ENCODE results near the gene DDX42.
A peak's percentile ranks its signal among the peaks of the same experiment; 100 is the strongest.
"Not testable (repeated sequence)": the region's sequence is repeated elsewhere in the genome, so short reads cannot be mapped to it uniquely, and the experiment has no call there.

Gene DDX42

DNA sequence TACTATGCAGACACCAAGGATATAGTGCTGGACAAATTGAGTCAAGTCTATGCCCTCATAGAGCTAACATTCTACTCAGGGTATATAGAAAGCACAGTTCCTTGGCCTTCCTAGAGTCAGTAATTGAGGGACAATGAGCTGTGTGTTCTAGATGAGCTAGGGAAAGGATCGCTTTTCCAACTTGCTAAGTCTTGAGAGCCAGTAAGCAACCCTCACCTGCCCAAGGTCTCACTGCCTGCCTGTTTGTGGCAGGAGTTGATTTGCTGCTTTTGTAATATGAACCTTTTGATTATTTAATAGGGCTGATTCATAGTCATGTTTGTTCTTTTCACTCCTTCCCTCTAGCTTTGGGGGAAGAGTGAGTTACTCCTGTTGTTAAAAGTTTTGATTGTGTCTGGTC lies 6.5 kb downstream of the DDX42 start:
- no peak for DNase-seq

GRCh38 chr17:63780928-63781327 lies 7.0 kb downstream of the DDX42 start:
- no peak for DNase-seq

GRCh38 chr17:63783522-63783921 lies 9.6 kb downstream of the DDX42 start:
- no peak for DNase-seq

- DNase-seq = no peak
Measured at GRCh38 chr17:63785556-63785955, 11.6 kb downstream of the DDX42 start.

- no peak for DNase-seq
Measured at GRCh38 chr17:63786117-63786516, 12.1 kb downstream of the DDX42 start.

DNA sequence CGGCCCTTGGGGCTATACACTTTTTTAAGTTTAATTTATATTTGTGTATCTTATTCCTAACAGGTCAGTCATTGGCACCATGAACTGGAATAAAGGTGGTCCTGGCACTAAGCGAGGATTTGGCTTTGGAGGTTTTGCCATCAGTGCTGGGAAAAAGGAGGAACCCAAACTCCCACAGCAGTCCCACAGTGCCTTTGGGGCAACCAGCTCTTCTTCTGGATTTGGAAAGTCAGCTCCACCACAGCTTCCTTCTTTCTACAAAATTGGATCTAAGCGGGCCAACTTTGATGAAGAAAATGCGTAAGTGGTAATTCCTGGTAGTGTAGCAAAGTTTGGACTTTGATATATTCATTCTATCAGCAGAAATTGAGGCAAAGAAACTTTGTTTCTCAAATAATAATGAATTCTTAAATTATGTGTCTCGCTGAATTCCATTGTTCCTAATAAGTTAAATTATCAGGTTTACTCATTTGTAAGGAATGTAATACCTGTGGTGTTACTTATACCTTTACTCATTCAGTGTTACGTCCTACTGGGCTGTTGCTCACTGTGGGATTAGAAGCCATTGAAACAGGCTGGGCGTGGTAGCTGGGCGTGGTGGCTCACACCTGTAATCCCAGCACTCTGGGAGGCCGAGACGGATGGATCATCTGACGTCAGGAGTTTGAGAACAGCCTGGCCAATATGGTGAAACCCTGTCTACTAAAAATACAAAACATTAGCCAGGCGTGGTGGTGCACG lies 13.2 kb downstream of the DDX42 start:
- no peak for DNase-seq

DNA sequence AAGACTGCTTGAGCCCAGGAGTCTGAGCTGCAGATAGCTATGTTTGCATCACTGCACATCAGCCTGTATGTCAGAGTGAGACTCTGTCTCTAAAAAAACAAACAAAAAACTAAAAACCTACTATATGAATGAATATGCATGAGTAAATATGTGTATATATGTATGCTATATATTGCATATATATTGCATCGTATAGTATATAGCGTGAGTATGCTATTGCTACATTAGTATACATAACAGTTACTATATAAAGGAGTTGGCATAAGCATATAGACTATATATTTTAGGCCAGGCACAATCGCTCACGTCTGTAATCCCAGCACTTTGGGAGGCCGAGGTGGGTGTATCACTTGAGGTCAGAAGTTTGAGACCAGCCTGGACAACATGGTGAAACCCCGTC lies 16.1 kb downstream of the DDX42 start:
- DNase-seq = no peak

- DNase-seq = no peak
Measured at GRCh38 chr17:63792055-63792729, 18.2 kb downstream of the DDX42 start.

DNA sequence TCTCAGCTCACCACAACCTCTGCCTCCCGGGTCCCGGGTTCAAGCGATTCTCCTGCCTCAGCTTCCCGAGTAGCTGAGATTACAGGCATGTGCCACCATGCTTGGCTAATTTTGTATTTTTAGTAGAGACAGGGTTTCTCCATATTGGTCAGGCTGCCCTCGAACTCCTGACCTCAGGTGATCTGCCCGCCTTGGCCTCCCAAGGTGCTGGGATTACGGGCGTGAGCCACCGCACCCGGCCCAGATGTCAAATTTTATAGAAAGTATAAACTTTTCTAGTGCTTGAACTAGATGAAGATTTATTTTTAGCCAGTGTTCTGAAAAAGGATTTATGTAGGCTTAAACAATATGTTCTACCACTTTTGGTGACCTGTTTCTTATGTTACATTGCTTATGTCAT lies 22.4 kb downstream of the DDX42 start:
- not testable (repeated sequence) for DNase-seq

DNA sequence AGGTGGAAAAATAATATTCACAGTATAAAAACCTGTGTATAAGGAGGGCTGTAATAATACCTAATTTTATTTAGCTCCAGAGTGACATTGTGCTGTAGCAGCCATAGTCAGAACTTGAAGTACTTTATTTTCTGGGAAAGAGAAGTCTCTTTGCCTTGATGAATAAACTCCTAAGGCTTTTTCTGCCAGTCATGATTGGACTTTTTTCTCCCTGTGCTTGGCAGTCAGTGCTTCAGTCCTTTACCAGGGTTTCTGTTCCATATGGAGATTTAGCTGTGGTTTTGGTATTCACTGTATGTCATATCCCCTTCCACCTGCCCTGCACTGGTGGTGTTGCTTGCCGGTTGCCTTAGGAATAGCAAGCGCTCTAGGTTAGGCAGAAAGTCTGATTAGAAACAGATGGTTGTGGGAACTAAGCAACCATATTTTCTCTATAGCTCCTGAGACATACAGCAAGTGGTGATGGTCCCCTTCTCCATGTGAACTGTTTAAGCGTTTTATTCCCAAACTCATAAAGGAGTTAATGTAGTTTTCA lies 24.7 kb downstream of the DDX42 start:
- DNase-seq = no peak

GRCh38 chr17:63800783-63801182 lies 26.8 kb downstream of the DDX42 start:
- DNase-seq = no peak

GRCh38 chr17:63804328-63804727 lies 30.4 kb downstream of the DDX42 start:
- no peak for DNase-seq

GRCh38 chr17:63805591-63805990 lies 31.6 kb downstream of the DDX42 start:
- no peak for DNase-seq

DNA sequence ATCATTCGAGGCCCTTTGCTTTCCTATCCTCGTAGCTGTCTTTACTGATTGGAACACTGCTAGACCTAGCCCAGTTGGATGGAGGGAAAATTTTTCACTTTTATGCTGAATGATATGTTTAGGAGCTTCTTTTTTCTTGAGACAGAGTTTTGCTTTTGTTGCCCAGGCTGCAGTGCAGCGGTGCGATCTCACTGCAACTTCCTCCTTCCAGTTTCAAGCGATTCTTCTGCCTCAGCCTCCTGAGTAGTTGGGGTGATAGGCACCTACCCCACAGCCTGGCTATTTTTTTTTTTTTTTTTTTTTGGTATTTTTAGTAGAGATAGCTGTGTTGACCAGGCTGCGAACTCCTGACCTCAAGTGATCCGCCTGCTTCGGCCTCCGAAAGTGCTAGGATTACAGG lies 36.0 kb downstream of the DDX42 start:
- no peak for DNase-seq

DNA sequence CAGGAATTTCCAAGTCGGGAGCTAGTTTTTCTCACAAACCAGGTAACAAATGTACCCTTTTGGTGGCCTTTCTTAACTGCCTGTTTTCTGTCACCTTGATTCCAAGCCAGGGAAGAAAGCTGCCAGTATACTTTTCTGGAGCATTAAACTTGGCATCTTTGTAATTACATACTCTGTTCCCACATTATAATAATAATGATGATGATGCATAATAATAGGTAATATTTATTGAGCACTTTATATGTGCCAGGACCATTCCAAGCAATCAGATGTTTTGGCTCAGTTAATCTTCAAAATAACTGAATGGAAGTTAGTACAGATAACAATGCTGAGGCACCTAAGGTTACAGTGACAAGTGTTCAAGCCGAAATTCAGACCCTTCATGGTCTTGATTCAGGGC lies 42.2 kb downstream of the DDX42 start:
- DNase-seq = no peak

DNA sequence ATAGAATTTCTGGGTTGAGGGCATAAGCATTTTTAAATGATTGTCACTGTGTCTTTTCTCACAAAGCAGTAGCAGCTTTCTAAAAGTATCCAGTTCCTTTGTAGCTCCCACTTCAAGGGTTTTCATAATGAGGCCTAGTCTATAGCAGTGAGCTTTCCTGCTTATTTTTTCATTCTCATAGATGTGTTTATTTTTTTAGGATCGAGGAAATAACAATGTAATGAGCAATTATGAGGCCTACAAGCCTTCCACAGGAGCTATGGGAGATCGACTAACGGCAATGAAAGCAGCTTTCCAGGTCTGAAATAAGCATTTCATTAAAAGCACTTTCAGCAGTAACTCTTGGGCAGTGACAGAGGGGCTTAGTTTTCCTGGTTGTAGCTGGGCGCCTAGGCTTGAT lies 42.7 kb downstream of the DDX42 start:
- no peak for DNase-seq

GRCh38 chr17:63817736-63818385 lies 43.9 kb downstream of the DDX42 start:
- no peak for DNase-seq

- no peak for DNase-seq
Measured at GRCh38 chr17:63819131-63819530, 45.2 kb downstream of the DDX42 start.

DNA sequence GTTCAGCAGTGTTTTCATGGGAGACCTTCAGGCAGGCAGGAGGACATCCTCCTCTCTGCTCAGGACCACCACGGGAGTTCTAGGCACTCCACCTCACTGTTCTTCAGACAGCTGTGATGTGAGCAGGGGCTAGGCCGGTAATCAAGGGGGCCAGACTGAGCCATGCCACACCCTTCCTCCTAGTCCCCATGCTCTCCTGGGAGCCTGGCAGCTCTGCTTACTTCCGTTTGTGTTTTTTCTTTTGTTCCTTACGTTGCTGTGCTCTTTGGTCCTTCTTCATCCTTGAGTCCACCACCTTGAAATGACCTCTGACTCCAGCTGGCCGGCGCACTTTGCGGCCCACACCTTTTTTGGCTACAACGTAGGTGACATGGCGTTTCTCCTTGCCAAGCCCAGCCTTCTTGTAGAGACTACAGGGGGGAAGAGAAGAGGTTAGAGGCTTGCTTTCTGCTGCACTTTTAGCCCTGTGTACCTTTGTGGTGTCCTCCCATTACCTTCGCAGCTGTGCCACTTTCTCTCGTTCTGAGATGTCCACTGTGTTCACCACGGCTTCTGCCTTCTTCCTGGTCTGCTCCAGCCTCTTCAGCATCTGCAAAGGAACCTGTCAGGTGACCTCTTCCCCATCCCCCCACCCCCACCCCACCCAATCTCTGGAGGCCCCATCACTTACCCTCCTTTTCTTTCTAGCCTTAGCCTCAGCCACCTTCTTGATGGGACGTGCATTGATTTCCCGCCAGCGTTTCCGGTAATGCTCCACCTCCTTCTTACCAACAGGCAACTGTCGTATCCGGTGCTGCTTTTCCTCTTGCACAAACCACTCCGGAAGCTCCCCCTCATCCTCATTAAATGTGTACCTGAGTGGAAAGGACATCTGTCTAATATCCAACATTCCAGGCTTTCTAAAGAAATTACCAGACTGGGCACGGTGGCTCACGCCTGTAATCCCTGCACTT lies 45.9 kb downstream of the DDX42 start:
- peak; percentile 28 for DNase-seq

- DNase-seq = no peak
Measured at GRCh38 chr17:63820963-63821561, 47.1 kb downstream of the DDX42 start.

DNA sequence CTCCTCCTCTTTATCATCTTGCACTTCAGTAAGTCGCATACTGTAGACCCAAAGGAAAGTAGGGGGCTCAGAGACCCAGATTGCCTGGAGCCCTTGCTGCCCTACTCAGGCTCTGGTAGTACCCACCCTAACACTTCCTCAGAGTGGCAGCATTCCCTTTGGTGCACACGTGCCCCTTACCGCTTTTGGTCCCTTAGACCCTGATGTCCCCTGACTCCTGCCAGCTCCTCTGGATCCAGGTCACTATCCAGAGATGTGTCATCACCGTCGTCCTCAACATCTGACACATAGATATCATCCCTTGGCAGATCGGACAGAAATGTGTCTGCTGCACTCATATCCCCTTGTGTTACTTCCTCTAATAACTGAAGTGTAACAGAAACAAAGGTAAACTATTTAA lies 47.8 kb downstream of the DDX42 start:
- DNase-seq = no peak

- no peak for DNase-seq
Measured at GRCh38 chr17:63822537-63822936, 48.6 kb downstream of the DDX42 start.
